Calu3 (cell line): ENCODE results near the gene VSTM1. TPM values are rescaled to one million over a fixed set of nuclear protein-coding genes. Genes with fewer than 3 reads are reported as not detected.
A peak's percentile ranks its signal among the peaks of the same experiment; 100 is the strongest.

Experiments used
- BruUV-seq: library from RNA; stranded (reverse); fragments of 400-500 nt; replicated peaks from 2 replicates; lab custom pipeline; 2021; lab: Mats Ljungman, UMichigan
- CTCF ChIA-PET: fragments of 300-600 bp; sonication (Branson Sonifier 250); formaldehyde crosslinking; loops from one replicate; lab custom pipeline; 2022; ENCODE audit warnings: antibody characterized with exemption; lab: Charles Lee
- DNase-seq: peaks from one replicate; pipeline ENCODE4 v3.0.0; 2022
- H3K27ac Mint-ChIP-seq: one replicate; pipeline ENCODE4 v1.8.0; 2022; ENCODE audit warnings: mixed read lengths; ENCODE audit not compliant: unreplicated experiment
- H3K27me3 Mint-ChIP-seq: one replicate; pipeline ENCODE4 v1.8.0; 2022; ENCODE audit warnings: mixed read lengths; ENCODE audit not compliant: unreplicated experiment
- H3K36me3 Mint-ChIP-seq: one replicate; pipeline ENCODE4 v1.8.0; 2022; ENCODE audit warnings: mild to moderate bottlenecking, moderate library complexity, mixed read lengths; ENCODE audit not compliant: insufficient read depth, unreplicated experiment
- H3K4me1 Mint-ChIP-seq: one replicate; pipeline ENCODE4 v1.8.0; 2022; ENCODE audit warnings: mild to moderate bottlenecking, low read depth, mixed read lengths; ENCODE audit not compliant: unreplicated experiment
- H3K4me3 Mint-ChIP-seq: one replicate; pipeline ENCODE4 v1.8.0; 2022; ENCODE audit warnings: mild to moderate bottlenecking, low read depth, moderate library complexity, mixed read lengths; ENCODE audit not compliant: unreplicated experiment
- H3K9me3 Mint-ChIP-seq: one replicate; pipeline ENCODE4 v1.8.0; 2022; ENCODE audit warnings: low read depth, mixed read lengths; ENCODE audit not compliant: unreplicated experiment
- intact Hi-C: fragments of 100-400 bp; cut with micrococcal nuclease; formaldehyde crosslinking; loops from one replicate; pipeline ENCODE4 v1.10.0; 2022; ENCODE audit not compliant: unreplicated experiment
- total RNA-seq: library from RNA; stranded (reverse); gene quantifications from 2 replicates; pipeline ENCODE4 v1.2.3, GENCODE V29; 2022
- TF ChIP-seq, protein P1 (sequence below): fragments of 200-600 bp; IDR thresholded peaks from one replicate; pipeline ENCODE4 v1.8.0; 2022; ENCODE audit warnings: antibody characterized with exemption; ENCODE audit not compliant: unreplicated experiment

The VSTM1 gene
- total RNA-seq, 1 experiment from 2014 or later = not detected

DNA sequence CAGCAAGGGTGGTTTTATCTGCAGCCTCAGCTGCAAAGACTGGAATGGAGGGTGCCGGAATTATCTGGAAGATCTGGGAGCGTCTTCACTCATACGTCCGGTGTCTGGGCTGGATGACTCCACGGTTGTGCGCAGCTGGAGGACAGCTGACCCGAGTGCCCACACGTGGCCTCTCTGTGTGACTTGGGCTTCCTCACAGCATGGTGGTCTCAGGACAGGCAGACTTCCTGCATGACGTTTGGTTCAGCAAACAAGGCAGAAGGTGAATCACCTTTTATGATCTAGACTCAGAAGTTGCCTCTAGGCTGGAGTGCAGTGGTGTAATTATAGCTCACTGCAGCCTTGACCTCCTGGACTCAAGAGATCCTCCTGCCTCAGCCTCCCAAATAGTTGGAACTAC lies 39.0 kb downstream of the VSTM1 start:
- H3K27ac Mint-ChIP-seq = no peak overlapping the region
- TF ChIP-seq, protein P1, sequence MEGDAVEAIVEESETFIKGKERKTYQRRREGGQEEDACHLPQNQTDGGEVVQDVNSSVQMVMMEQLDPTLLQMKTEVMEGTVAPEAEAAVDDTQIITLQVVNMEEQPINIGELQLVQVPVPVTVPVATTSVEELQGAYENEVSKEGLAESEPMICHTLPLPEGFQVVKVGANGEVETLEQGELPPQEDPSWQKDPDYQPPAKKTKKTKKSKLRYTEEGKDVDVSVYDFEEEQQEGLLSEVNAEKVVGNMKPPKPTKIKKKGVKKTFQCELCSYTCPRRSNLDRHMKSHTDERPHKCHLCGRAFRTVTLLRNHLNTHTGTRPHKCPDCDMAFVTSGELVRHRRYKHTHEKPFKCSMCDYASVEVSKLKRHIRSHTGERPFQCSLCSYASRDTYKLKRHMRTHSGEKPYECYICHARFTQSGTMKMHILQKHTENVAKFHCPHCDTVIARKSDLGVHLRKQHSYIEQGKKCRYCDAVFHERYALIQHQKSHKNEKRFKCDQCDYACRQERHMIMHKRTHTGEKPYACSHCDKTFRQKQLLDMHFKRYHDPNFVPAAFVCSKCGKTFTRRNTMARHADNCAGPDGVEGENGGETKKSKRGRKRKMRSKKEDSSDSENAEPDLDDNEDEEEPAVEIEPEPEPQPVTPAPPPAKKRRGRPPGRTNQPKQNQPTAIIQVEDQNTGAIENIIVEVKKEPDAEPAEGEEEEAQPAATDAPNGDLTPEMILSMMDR = no peak
- peaks cover 35% of the 10 kb centered on the region for H3K36me3 Mint-ChIP-seq
- CTCF ChIA-PET = interaction anchor here (0.7 to 3.5 kb wide), 8 partner anchors 33 to 232 kb away, joined by 3 to 38 read pairs (median 6); partner anchors contain the start of genes CACNG6 and PRKCG
- H3K9me3 Mint-ChIP-seq = no peaks in the 10 kb centered on the region
- H3K4me3 Mint-ChIP-seq = no peak overlapping the region
- no peaks in the 10 kb centered on the region for H3K27me3 Mint-ChIP-seq
- intact Hi-C loops = loop anchor here (5.0 kb wide), 1 partner anchor 117 kb away; the partner anchor contains the start of gene CACNG7
- H3K4me1 Mint-ChIP-seq = peaks cover 50% of the 10 kb centered on the region
- no peak for DNase-seq
- no TSS peak for BruUV-seq

DNA sequence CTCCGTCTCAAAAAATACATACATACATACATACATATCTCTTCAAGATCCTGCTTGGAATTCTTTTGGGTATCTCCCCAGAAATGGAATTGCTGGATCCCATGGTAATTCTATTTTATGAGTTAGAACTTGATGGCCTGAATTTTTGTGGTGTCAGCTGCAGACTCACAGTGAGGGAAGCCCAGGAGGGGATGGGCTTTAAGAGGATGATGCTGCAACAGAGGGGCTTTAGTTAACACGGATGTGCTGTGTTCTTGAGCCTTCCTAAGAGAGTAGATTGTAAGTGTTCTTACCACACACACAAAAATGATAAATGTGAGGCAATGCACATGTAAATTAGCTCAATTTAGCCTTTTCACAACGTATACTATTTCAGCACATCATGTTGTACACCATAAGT lies 40.5 kb downstream of the VSTM1 start:
- H3K4me1 Mint-ChIP-seq = peaks cover 50% of the 10 kb centered on the region

DNA sequence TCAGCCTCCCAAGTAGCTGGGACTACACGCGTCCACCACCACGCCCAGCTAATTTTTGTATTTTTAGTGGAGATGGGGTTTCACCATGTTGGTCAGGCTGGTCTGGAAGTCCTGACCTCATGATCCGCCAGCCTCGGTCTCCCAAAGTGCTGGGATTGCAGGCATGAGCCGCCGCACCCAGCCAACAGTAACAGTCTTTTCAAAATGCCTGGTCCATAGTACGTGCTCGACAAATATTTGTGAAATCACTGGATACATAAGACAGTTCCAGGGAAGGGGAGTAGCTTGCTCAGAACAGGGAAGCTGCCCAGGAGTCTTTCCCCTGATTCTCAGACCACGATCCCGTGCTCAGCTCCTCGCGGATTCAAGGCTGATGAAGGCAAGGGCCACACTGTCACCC lies 41.8 kb downstream of the VSTM1 start:
- Mint-ChIP-seq H3K9me3 (peaks cover 4% of the 10 kb centered on the region), H3K4me3 (peak overlapping the region; percentile 24), H3K27me3 (no peaks in the 10 kb centered on the region), H3K36me3 (peaks cover 48% of the 10 kb centered on the region), H3K27ac (peak overlapping the region; percentile 98), H3K4me1 (peaks cover 58% of the 10 kb centered on the region)
- DNase-seq = no peak
- TF ChIP-seq, protein P1 = no peak
- intact Hi-C loops = loop anchor here (2.0 to 5.0 kb wide), 3 partner anchors 31 to 115 kb away; partner anchors contain the start of genes CACNG6 and CACNG7
- BruUV-seq = no TSS peak
- CTCF ChIA-PET = interaction anchor here (0.6 to 3.5 kb wide), 4 partner anchors 19 to 1083 kb away, joined by 6 to 38 read pairs (median 18); partner anchors contain the start of gene PRKCG

More for the DNA sequence above, 40.5 kb downstream of the VSTM1 start:
- H3K4me3 Mint-ChIP-seq = peak overlapping the region; percentile 13
- H3K9me3 Mint-ChIP-seq = no peaks in the 10 kb centered on the region
- no peak for DNase-seq
- no TSS peak for BruUV-seq
- intact Hi-C loops = loop anchor here (1.0 to 5.0 kb wide), 3 partner anchors 32 to 181 kb away; partner anchors contain the start of genes CACNG6 and CACNG7
- H3K27ac Mint-ChIP-seq = peak overlapping the region; percentile 98
- TF ChIP-seq, protein P1 = no peak
- H3K36me3 Mint-ChIP-seq = peaks cover 40% of the 10 kb centered on the region
- no peaks in the 10 kb centered on the region for H3K27me3 Mint-ChIP-seq
- CTCF ChIA-PET = interaction anchor here (1.0 to 3.5 kb wide), 12 partner anchors 20 to 230 kb away, joined by 3 to 38 read pairs (median 5); partner anchors contain the start of genes CACNG6 and PRKCG

DNA sequence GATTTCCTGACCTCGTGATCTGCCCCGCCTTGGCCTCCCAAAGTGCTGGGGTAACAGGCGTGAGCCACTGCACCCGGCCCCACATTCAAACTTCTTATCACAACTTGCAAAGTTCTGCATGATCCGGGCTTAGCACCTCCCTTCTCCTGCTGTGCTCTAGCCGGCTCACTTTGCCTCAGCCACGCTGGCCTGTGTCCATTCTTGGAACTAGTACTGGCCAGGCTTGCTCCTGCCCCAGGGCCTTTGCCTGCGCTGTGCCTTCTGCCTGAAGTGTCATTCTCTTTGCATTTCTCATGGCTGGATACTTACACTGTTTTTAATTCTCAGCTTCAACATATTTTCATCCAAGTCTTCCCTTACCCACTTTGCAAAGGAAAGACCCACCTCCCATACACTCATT lies 42.3 kb downstream of the VSTM1 start:
- H3K4me3 Mint-ChIP-seq = peak overlapping the region; percentile 24
- peak overlapping the region; percentile 98 for H3K27ac Mint-ChIP-seq
- intact Hi-C loops = loop anchor here (2.0 to 5.0 kb wide), 2 partner anchors 41 to 114 kb away; partner anchors contain the start of gene CACNG7
- no peaks in the 10 kb centered on the region for H3K27me3 Mint-ChIP-seq
- peaks cover 52% of the 10 kb centered on the region for H3K36me3 Mint-ChIP-seq
- CTCF ChIA-PET = no interaction called here
- peaks cover 4% of the 10 kb centered on the region for H3K9me3 Mint-ChIP-seq
- TF ChIP-seq, protein P1 = no peak
- H3K4me1 Mint-ChIP-seq = peaks cover 58% of the 10 kb centered on the region
- no peak for DNase-seq
- BruUV-seq = no TSS peak
